Stomach (tissue), 9 donors: ENCODE data around the gene BCCIP. TPM values are rescaled to one million over a fixed set of nuclear protein-coding genes. Genes with fewer than 3 reads are reported as not detected.
A peak's percentile ranks its signal among the peaks of the same experiment; 100 is the strongest.

Experiments
- DNase-seq, 2 donors: peaks; one replicate each; pipeline versions ENCODE4 v3.0.0 to v3.0.0-alpha.2; 2013 to 2019
- H3K27ac ChIP-seq, 5 donors: fragments of 200-600 bp in 4 of 5; sonication (generic) in 4 of 5; one replicate each; pipeline ENCODE4 v1.5.1; 2013 to 2019; ENCODE audit warnings: mild to moderate bottlenecking in 1 of 5, moderate library complexity in 1 of 5
- H3K27me3 ChIP-seq, 3 donors: fragments of 200-600 bp; sonication (generic); one replicate each; pipeline ENCODE4 v1.5.1; 2017 to 2019; ENCODE audit warnings: mixed run types in 1 of 3
- H3K36me3 ChIP-seq, 4 donors: fragments of 200-600 bp; sonication (generic); 1 replicate in 3 of 4; 2 replicates in 1 of 4; pipeline ENCODE4 v1.5.1; 2016 to 2019
- H3K4me1 ChIP-seq, 4 donors: fragments of 200-600 bp; sonication (generic); one replicate each; pipeline ENCODE4 v1.5.1; 2016 to 2019
- H3K4me3 ChIP-seq, 4 donors: fragments of 200-600 bp; sonication (generic) in 3 of 4; one replicate each; pipeline ENCODE4 v1.5.1; 2016 to 2019; ENCODE audit warnings: mild to moderate bottlenecking in 1 of 4
- H3K9me3 ChIP-seq, 4 donors: fragments of 200-600 bp; sonication (generic); one replicate each; pipeline ENCODE4 v1.5.1; 2016 to 2019
- CTCF ChIP-seq, 7 experiments: fragments of 450-650 bp in 4 of 7; fragments of 200-600 bp in 3 of 7; sonication (generic) in 3 of 7; IDR thresholded peaks; one replicate each; pipeline ENCODE4 v1.5.1; 2016 to 2019; ENCODE audit warnings: antibody characterized with exemption in 7 of 7, control low read depth in 2 of 7, mild to moderate bottlenecking in 1 of 7
- EP300 ChIP-seq: sonication (generic); formaldehyde crosslinking; IDR thresholded peaks from one replicate; pipeline ENCODE4 v1.6.1; 2017; ENCODE audit warnings: antibody characterized with exemption
- POLR2A ChIP-seq, 4 donors: fragments of 450-650 bp; IDR thresholded peaks; one replicate each; pipeline ENCODE4 v1.6.1; 2016; ENCODE audit warnings: antibody characterized with exemption in 4 of 4, control low read depth in 2 of 4, mild to moderate bottlenecking in 1 of 4, moderate library complexity in 1 of 4
- POLR2AphosphoS5 ChIP-seq, 3 donors: sonication (generic); formaldehyde crosslinking; IDR thresholded peaks; one replicate each; pipeline ENCODE4 v1.6.1; 2016; ENCODE audit warnings: antibody characterized with exemption in 3 of 3
- WGBS, 5 donors: extraction: QIAGEN DNeasy Blood & Tissue Kit in 3 of 5; methylation state at CpG; one replicate each; pipeline versions ENCODE4 v1.1.5 to v1.1.7; 2013 to 2018; 5-methylcytosine and 5-hydroxymethylcytosine counted together
- intact Hi-C: fragments of 100-400 bp; cut with DNase I; formaldehyde crosslinking; loops from one replicate; pipeline ENCODE4 v1.15.1; 2023; ENCODE audit warnings: low total_unique reads
- polyA plus RNA-seq, 3 donors: library from polyadenylated mRNA; stranded (reverse); fragments of 200-250 nt; gene quantifications; one replicate each; pipeline ENCODE4 v1.2.3, GENCODE V29; 2013
- total RNA-seq, 5 donors: library from RNA; depleted of rRNA; stranded (reverse); fragments of >200 nt; gene quantifications; one replicate each; pipeline versions ENCODE4 v1.1.0 to v1.2.3, GENCODE V29; 2014 to 2016
- donor health status: healthy with polysubstance abuse.
- donor health status: Bipolar disorder and iron deficiency.
- donor health status: healthy.

BCCIP gene
- total and polyA plus RNA-seq, 8 donors: 4.1 to 75.2 (median 50.9) TPM

DNA sequence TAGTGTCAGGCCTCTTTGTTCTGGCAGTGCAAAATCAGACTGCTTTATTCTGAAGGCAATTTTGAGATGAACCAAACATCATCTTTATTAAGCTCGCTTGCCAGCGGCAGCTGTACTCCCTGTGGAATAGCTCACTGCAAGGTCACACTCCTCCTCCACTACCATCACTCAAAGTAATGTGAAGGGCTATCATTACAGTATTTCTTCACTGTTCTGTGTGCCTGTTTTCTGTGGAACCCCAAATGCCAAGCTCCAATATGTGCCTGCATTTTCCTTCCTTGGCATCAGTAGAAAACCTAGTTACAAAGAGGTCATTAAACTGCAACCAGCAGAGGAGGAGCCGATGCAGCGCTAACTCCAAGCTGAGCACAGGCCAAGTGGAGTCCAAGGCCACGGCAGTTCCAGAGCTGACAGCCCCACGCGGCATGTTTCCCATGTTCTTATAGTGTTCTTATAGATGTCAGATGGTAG, 21.4 kb downstream of the BCCIP start:
- peak in 1 of 2 donors; percentile 31 for DNase-seq
- 73 to 85% (median 82%) methylated on average over 7 of the region's 7 CpGs for WGBS, 5 donors
- H3K36me3 ChIP-seq: peaks cover 34 to 97% (median 74%) of the 10 kb centered on the region in 4 donors

GRCh38 chr10:125845617-125846016, 22.3 kb downstream of the BCCIP start:
- no peak for DNase-seq
- peaks cover 26 to 97% (median 71%) of the 10 kb centered on the region in 4 donors for H3K36me3 ChIP-seq
- peaks cover 0 to 26% (median 15%) of the 10 kb centered on the region in 4 donors for H3K4me1 ChIP-seq
- H3K27ac ChIP-seq: peak overlapping the region in 1 of 5 donors; percentile 3
- no peak overlapping the region for H3K4me3 ChIP-seq
- no peaks in the 10 kb centered on the region for H3K27me3 ChIP-seq
- TF ChIP-seq POLR2A (IDR thresholded peaks at IDR 0.05): no peak
- TF ChIP-seq POLR2AphosphoS5 (IDR thresholded peaks at IDR 0.05): no peak
- TF ChIP-seq CTCF (IDR thresholded peaks at IDR 0.05): no peak
- no peak for TF ChIP-seq EP300
- H3K9me3 ChIP-seq: no peaks in the 10 kb centered on the region
- intact Hi-C loops: no loop called here
- WGBS, 5 donors: 93 to 96% (median 94%) methylated on average over 11 of the region's 11 CpGs

More for the DNA sequence above, 21.4 kb downstream of the BCCIP start:
- H3K4me1 ChIP-seq: peaks cover 0 to 26% (median 15%) of the 10 kb centered on the region in 4 donors
- no peak overlapping the region for H3K27ac ChIP-seq
- no peaks in the 10 kb centered on the region for H3K27me3 ChIP-seq
- H3K9me3 ChIP-seq: no peaks in the 10 kb centered on the region
- intact Hi-C loops: no loop called here
- TF ChIP-seq EP300: no peak
- no peak for TF ChIP-seq POLR2AphosphoS5 (IDR thresholded peaks at IDR 0.05)
- TF ChIP-seq POLR2A (IDR thresholded peaks at IDR 0.05): no peak
- TF ChIP-seq CTCF (IDR thresholded peaks at IDR 0.05): no peak
- no peak overlapping the region for H3K4me3 ChIP-seq

GRCh38 chr10:125846894-125847293, 23.5 kb downstream of the BCCIP start:
- H3K27ac ChIP-seq: peak overlapping the region in 1 of 5 donors; percentile 27
- intact Hi-C loops: no loop called here
- H3K9me3 ChIP-seq: no peaks in the 10 kb centered on the region
- TF ChIP-seq CTCF (IDR thresholded peaks at IDR 0.05) (no peak), EP300 (no peak), POLR2AphosphoS5 (IDR thresholded peaks at IDR 0.05) (no peak), POLR2A (IDR thresholded peaks at IDR 0.05) (no peak)
- no peak overlapping the region for H3K4me3 ChIP-seq
- no peaks in the 10 kb centered on the region for H3K27me3 ChIP-seq
- 95 to 98% (median 97%) methylated on average over 3 of the region's 3 CpGs for WGBS, 5 donors
- DNase-seq: no peak
- H3K4me1 ChIP-seq: peaks cover 0 to 23% (median 11%) of the 10 kb centered on the region in 4 donors
- H3K36me3 ChIP-seq: peaks cover 13 to 97% (median 71%) of the 10 kb centered on the region in 4 donors

GRCh38 chr10:125848371-125848770, 25.0 kb downstream of the BCCIP start:
- H3K27ac ChIP-seq: no peak overlapping the region
- H3K27me3 ChIP-seq: no peaks in the 10 kb centered on the region
- no peaks in the 10 kb centered on the region for H3K9me3 ChIP-seq
- no peak overlapping the region for H3K4me3 ChIP-seq
- no peak for DNase-seq
- 81 to 98% (median 96%) methylated on average over 2 of the region's 2 CpGs for WGBS, 5 donors
- intact Hi-C loops: no loop called here
- H3K4me1 ChIP-seq: peaks cover 0 to 23% (median 10%) of the 10 kb centered on the region in 4 donors
- no peak for TF ChIP-seq POLR2AphosphoS5 (IDR thresholded peaks at IDR 0.05)
- TF ChIP-seq EP300: no peak
- TF ChIP-seq POLR2A (IDR thresholded peaks at IDR 0.05): no peak
- TF ChIP-seq CTCF (IDR thresholded peaks at IDR 0.05): no peak
- peaks cover 15 to 96% (median 77%) of the 10 kb centered on the region in 4 donors for H3K36me3 ChIP-seq
